ENCODE measurements around the gene CGB7.
A peak's percentile ranks its signal among the peaks of the same experiment; 100 is the strongest.

- TF ChIP-seq TCFL5 (CRISPR knock-in tag; conservative IDR thresholded peaks at IDR 0.05) (no peak), CBFB (CRISPR knock-in tag; IDR thresholded peaks at IDR 0.05) (no peak), EP300 (IDR thresholded peaks at IDR 0.05; ENCODE audit: low read length) (peak; percentile 11; the same call in 1 of the 2 replicates), CTCF (IDR thresholded peaks at IDR 0.05 in 2 of 3, conservative IDR thresholded peaks at IDR 0.05 in 1 of 3; ENCODE audit: insufficient read depth in 2 of 3, low read depth in 1 of 3, low read length in 3 of 3) (peak; percentile 71 to 95 (median 73)), CTBP1 (IDR thresholded peaks at IDR 0.05; ENCODE audit: borderline replicate concordance) (peak; percentile 82), MLX (CRISPR knock-in tag; conservative IDR thresholded peaks at IDR 0.05) (no peak)
- TF ChIP-seq, protein P1, sequence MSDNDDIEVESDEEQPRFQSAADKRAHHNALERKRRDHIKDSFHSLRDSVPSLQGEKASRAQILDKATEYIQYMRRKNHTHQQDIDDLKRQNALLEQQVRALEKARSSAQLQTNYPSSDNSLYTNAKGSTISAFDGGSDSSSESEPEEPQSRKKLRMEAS (CRISPR knock-in tag; IDR thresholded peaks at IDR 0.05): no peak
Observed at GRCh38 chr19:49106648-49107135, 49.1 kb upstream of the CGB7 start.
